Lower lobe of right lung (tissue), 2 donors: ENCODE data around the gene STRA6. TPM values are rescaled to one million over a fixed set of nuclear protein-coding genes. Genes with fewer than 3 reads are reported as not detected.

ENCODE experiments used
- ATAC-seq, 2 donors: fragments of 200-7000 bp; cut with Tn5 transposase; one replicate each; pipeline ENCODE4 v1.9.1; 2020 to 2022; ENCODE audit warnings: mild to moderate bottlenecking in 2 of 2, moderate library complexity in 2 of 2
- DNase-seq: peaks from one replicate; pipeline ENCODE4 v3.0.0-alpha.2; 2020
- H3K27ac ChIP-seq: fragments of 200-600 bp; one replicate; pipeline ENCODE4 v1.8.0; 2022
- H3K27me3 ChIP-seq: fragments of 200-600 bp; one replicate; pipeline ENCODE4 v1.8.0; 2022; ENCODE audit warnings: low read depth
- H3K36me3 ChIP-seq: fragments of 200-600 bp; one replicate; pipeline ENCODE4 v1.8.0; 2022; ENCODE audit warnings: mild to moderate bottlenecking
- H3K4me1 ChIP-seq: fragments of 200-600 bp; one replicate; pipeline ENCODE4 v1.8.0; 2022
- H3K4me3 ChIP-seq: fragments of 200-600 bp; one replicate; pipeline ENCODE4 v1.8.0; 2022; ENCODE audit warnings: mild to moderate bottlenecking
- H3K9me3 ChIP-seq: fragments of 200-600 bp; one replicate; pipeline ENCODE4 v1.8.0; 2022
- CTCF ChIP-seq: fragments of 200-600 bp; IDR thresholded peaks from one replicate; pipeline ENCODE4 v1.8.0; 2022; ENCODE audit warnings: antibody characterized with exemption, mild to moderate bottlenecking
- intact Hi-C: fragments of 100-400 bp; cut with DNase I; formaldehyde crosslinking; loops from one replicate; pipeline ENCODE4 v1.11.0; 2022
- total RNA-seq: library from RNA; stranded (reverse); fragmentation: NEBNext Ultra II Directional; extraction: Animal tissue kit (Norgen Biotek cat#: 25700); gene quantifications from one replicate; pipeline ENCODE4 v1.2.1, GENCODE V29; 2021
- donor health status: DM: no; HTN: yes; CAD: no; lungs with severe emphysema.

Gene STRA6
- total RNA-seq, 1 donor from 2014 or later: not detected

- ATAC-seq (no peak), DNase-seq (no peak)
- Histone ChIP-seq H3K27me3 (no peaks in the 10 kb centered on the region), H3K27ac (no peak overlapping the region), H3K9me3 (no peaks in the 10 kb centered on the region), H3K4me1 (peaks cover 25% of the 10 kb centered on the region), H3K36me3 (no peaks in the 10 kb centered on the region), H3K4me3 (no peak overlapping the region)
- intact Hi-C loops: no loop called here
- no peak for TF ChIP-seq CTCF
These were observed 36.6 kb upstream of the STRA6 start for GRCh38 chr15:74239051-74239705.

- no peak within 1 kb of the TSS for H3K27ac ChIP-seq
- no peaks in the 10 kb centered on the region for H3K36me3 ChIP-seq
- no peaks in the 10 kb centered on the region for H3K9me3 ChIP-seq
- no peak for TF ChIP-seq CTCF
- ATAC-seq (peak; percentile 61 to 81), DNase-seq (peak; percentile 64)
- no peak within 1 kb of the TSS for H3K4me3 ChIP-seq
- H3K4me1 ChIP-seq: peaks cover 15% of the 10 kb centered on the region
- peaks cover 2% of the 10 kb centered on the region for H3K27me3 ChIP-seq
- intact Hi-C loops: no loop called here
These were observed 33.4 kb upstream of the STRA6 start, which contains the start of gene CCDC33 for GRCh38 chr15:74235962-74236361. CCDC33 (plus strand) TSS chr15:74236326; CDS start chr15:74236720, 394 bp downstream.

DNA sequence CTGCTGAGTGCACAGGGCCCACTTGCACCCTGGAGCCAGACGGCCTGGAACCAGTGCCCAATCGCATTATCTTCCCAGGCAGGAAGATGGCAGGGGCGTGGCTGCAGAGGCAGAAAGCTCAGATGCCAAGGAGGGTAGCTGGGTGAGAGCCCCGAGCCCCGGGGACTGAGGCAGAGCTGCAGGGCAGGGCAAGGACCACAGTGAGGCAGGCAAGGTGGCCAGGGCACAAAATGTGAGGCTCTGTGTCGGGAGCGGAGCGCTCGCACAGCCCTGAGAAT lies 31.9 kb upstream of the STRA6 start:
- intact Hi-C loops: no loop called here
- H3K9me3 ChIP-seq: no peaks in the 10 kb centered on the region
- no peak overlapping the region for H3K27ac ChIP-seq
- peaks cover 2% of the 10 kb centered on the region for H3K27me3 ChIP-seq
- ATAC-seq (no peak), DNase-seq (no peak)
- no peaks in the 10 kb centered on the region for H3K36me3 ChIP-seq
- peaks cover 3% of the 10 kb centered on the region for H3K4me1 ChIP-seq
- H3K4me3 ChIP-seq: no peak overlapping the region
- no peak for TF ChIP-seq CTCF

DNA sequence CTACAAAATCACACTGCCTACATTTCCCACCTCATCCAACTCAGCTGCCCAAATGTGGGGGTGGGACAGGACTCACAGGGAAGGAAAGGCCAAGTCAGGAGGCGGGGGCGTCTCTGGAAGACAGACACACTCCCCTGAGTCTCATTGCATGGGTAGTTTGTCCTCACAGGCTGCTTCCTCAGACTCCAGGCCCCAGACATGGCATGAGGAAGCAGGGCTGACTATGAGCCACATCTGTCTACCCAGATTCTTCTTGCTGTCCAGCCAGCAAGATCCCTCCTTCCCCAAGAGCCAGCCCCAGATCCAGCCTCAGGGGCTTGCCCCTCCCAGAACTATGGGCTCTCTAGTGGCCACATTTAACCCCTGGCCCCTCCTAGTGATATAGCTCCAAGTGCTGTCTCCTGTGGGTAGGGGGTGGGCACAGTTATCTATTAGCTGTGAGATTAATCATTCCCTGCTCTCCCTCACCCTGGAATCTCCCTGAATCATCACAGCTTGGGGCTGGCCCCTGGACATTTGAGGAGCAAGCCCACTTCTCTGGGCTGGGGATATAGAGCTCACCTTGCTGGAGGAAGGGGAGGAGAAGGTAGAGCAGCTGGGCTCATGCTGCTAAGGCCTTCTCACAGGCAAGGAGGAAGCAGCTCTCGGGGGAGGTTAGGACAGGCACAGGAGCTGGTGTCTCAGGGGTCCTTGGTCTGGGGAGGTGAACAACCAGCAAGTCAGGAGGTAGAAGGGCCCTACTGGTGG lies 31.4 kb upstream of the STRA6 start:
- ATAC-seq: no peak
- no peaks in the 10 kb centered on the region for H3K36me3 ChIP-seq
- peaks cover under 1% of the 10 kb centered on the region for H3K4me1 ChIP-seq
- no peak overlapping the region for H3K4me3 ChIP-seq
- peaks cover 2% of the 10 kb centered on the region for H3K27me3 ChIP-seq
- H3K27ac ChIP-seq: no peak overlapping the region
- TF ChIP-seq CTCF: no peak
- intact Hi-C loops: no loop called here
- H3K9me3 ChIP-seq: no peaks in the 10 kb centered on the region
- DNase-seq: no peak

DNA sequence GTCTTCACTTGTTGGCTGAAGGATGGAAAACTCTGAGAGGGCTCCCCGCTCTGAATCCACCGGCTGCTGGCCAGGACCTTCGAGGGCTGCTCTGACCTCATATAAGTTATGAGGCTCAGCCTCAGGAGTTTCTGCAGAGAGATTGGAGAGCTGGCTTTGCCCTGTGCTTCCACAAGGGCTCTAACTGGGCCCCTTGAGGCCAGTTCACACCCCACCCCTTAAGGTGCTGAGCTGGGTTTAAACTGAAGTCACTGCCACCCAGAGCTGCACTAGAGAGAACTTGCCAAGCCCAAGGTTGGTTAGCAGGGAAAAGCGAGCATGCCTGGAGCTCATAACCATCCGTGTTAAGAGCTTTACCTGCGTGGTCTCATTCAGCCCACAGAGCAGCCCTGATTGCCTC lies 30.8 kb upstream of the STRA6 start:
- Histone ChIP-seq H3K4me3 (no peak overlapping the region), H3K27ac (no peak overlapping the region), H3K9me3 (no peaks in the 10 kb centered on the region), H3K36me3 (no peaks in the 10 kb centered on the region), H3K27me3 (peaks cover 2% of the 10 kb centered on the region), H3K4me1 (peaks cover 7% of the 10 kb centered on the region)
- ATAC-seq (no peak), DNase-seq (no peak)
- intact Hi-C loops: no loop called here
- TF ChIP-seq CTCF: no peak
